ENCODE data around the gene ATXN7. TPM values are rescaled to one million over a fixed set of nuclear protein-coding genes. Genes with fewer than 3 reads are reported as not detected.
A peak's percentile ranks its signal among the peaks of the same experiment; 100 is the strongest.

Gene ATXN7
- polyA plus RNA-seq, 4 donors = 13.7 to 34.7 (median 22.2) TPM

GRCh38 chr3:64008487-64009351, 145.1 kb downstream of the ATXN7 start:
- DNase-seq (ENCODE audit: low read depth in 4 of 4, low spot score in 2 of 4) = no peak

DNA sequence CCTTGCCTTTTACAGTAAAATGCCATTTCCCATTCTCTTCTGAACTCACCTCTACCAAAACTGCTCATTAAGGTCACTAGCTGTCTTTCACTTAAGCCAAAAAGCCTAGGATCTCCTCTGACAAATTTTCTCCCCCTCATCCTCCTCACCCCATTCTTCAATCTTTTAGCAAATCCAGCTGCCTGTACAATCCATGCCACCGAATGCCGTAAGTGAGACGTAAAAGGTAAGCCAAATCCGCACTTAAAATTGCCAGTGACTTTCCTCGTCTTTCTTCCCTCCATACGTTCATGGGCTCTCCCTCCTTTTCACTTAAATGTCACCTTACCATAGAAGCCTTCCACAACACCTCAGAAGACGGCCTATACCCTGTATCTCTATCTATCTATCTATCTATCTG, 145.9 kb downstream of the ATXN7 start:
- DNase-seq (ENCODE audit: low read depth in 4 of 4, low spot score in 2 of 4) = no peak

DNA sequence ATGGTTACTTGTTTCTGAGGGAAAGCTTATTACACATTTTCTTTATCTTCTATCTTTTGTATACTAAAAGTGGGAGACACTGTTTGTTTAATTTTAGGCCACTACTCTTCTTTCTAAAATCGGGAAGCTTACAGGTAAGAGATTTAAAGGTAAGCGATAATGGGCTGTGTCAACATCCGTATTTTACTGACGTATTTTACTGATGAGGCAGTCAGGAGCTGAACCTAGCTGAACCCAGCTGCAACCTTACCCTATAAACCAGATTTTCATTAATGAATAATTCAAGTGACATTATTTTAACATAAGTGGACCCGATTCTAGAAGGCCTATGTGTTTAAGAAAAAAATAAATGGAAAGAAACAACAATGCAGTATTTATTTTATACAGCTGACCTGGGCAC, 146.5 kb downstream of the ATXN7 start:
- DNase-seq (ENCODE audit: low read depth in 4 of 4, low spot score in 2 of 4) = no peak

DNA sequence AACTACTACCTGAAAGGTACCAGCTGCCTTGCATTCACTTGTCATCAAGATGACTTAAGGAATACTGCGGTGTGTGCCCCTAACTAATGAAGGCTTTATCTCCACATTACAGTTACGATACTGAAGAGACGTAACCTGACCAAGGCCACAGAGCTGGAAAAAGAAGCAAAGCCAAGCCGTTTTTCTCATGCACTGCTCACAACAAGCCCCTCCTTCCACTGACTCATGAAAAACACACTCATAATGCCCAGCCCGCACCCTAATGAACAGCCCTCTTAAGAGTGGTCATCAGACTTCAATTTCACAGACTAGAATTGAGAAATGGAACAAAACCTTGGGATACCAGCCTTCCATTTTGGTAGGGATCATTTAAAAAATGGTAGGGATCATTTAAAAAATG, 148.0 kb downstream of the ATXN7 start:
- no peak for DNase-seq (ENCODE audit: low read depth in 4 of 4, low spot score in 2 of 4)

- no peak for DNase-seq (ENCODE audit: low read depth in 4 of 4, low spot score in 2 of 4)
Observed at GRCh38 chr3:64016941-64017620, 153.4 kb downstream of the ATXN7 start.

- no peak for DNase-seq (ENCODE audit: low read depth in 4 of 4, low spot score in 2 of 4)
Observed at GRCh38 chr3:64019271-64019670, 155.6 kb downstream of the ATXN7 start.

GRCh38 chr3:64019879-64020278, 156.2 kb downstream of the ATXN7 start:
- no peak for DNase-seq (ENCODE audit: low read depth in 4 of 4, low spot score in 2 of 4)

- DNase-seq (ENCODE audit: low read depth in 4 of 4, low spot score in 2 of 4) = no peak
Observed at GRCh38 chr3:64021922-64022321, 158.3 kb downstream of the ATXN7 start.

GRCh38 chr3:64022451-64023186, 159.0 kb downstream of the ATXN7 start:
- DNase-seq (ENCODE audit: low read depth in 4 of 4, low spot score in 2 of 4) = no peak

- peak; percentile 53 to 77 (median 72) for DNase-seq (ENCODE audit: low read depth in 4 of 4, low spot score in 2 of 4)
Observed at GRCh38 chr3:64023187-64023860, 159.7 kb downstream of the ATXN7 start, which contains the start of gene PSMD6. Gene PSMD6, minus strand, starts transcription at chr3:64023494. Its CDS starts 75 bp downstream, at chr3:64023419.

DNA sequence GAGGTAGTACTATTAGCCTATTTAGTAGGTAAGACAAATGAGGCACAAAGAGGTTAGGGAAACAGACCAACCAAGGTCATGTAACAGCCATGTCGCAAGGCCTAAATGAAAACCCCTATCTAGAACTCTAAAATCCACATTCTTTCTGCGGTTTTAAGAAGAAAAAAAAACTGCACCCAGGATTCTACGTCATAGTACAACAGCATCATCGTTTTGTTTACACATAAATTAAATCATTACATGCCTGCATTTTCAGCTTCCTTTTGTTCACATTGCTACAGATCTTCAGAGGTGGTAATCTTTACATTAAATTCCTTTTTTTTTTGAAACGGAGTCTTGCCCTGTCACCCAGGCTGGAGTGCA, 160.2 kb downstream of the ATXN7 start:
- no peak for DNase-seq (ENCODE audit: low read depth in 4 of 4, low spot score in 2 of 4)

GRCh38 chr3:64026346-64026745, 162.7 kb downstream of the ATXN7 start:
- no peak for DNase-seq (ENCODE audit: low read depth in 4 of 4, low spot score in 2 of 4)

GRCh38 chr3:64027658-64028057, 164.0 kb downstream of the ATXN7 start:
- DNase-seq (ENCODE audit: low read depth in 4 of 4, low spot score in 2 of 4) = no peak

DNA sequence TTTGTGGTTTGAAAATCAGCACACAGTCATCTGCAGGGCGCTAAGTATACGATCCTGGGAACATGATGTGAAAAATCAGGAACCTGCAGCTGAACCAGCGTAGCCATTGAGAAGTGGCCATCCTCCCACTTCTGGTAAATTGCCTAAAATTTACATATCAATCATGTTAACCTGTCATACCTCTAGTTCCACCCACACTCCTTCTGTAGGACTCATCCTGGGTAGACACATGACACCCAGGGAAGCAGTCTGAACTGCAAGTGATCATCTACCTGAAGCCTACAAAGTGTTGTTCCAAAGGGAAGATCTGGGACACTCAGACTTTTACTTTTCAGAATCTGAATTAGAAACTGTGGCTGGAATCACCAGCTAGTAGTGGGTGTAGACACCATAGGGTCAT, 165.1 kb downstream of the ATXN7 start:
- DNase-seq (ENCODE audit: low read depth in 4 of 4, low spot score in 2 of 4) = no peak

GRCh38 chr3:64029287-64029686, 165.6 kb downstream of the ATXN7 start:
- no peak for DNase-seq (ENCODE audit: low read depth in 4 of 4, low spot score in 2 of 4)

GRCh38 chr3:64030741-64031140, 167.1 kb downstream of the ATXN7 start:
- DNase-seq (ENCODE audit: low read depth in 4 of 4, low spot score in 2 of 4) = peak in 3 of 4 donors; percentile 29 to 62 (median 34)

DNA sequence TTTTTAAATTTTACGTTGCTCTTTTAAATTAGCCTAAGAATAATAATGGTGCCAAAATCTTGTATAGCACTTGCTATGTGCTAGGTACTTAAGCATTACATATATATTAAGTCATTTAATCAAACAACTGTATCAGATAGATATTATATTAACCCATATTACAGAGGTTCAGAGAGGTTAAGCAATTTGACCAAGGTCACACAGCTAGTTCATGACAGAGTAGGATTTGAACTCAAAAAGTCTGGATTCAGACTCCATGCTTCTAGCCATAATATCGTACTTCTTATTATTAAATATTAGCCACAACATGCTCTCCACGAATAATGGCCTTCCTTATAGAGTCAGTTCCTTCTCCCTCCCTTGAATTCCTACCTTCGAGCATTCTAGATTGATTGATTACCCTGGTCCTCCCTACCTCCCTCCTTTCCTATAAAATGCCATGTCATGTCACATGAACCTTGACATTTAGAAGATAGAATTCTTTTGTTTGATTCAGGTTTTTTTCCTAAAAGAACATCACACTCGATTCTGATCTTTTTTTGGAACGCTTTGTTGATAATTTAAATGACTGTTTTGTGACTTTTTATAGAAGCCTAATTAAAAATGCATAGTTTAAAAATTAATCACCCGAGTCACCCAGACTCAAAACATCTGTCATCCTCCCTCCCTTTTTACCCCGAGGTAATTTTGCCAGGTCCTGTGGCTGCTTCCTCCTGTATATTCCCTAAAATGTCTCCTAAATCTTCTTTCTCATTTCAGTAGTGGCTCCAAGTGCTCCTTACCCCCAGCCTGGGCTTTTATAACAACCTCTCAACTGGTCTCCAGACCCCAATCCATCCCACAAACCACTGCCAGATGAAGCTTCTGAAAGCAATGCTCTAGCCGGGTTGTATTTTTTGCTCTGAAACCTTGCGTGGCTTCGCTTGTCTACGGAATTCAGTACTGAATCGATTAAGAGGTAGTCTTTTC, 168.2 kb downstream of the ATXN7 start:
- peak in 2 of 4 donors; percentile 28 to 31 for DNase-seq (ENCODE audit: low read depth in 4 of 4, low spot score in 2 of 4)

DNA sequence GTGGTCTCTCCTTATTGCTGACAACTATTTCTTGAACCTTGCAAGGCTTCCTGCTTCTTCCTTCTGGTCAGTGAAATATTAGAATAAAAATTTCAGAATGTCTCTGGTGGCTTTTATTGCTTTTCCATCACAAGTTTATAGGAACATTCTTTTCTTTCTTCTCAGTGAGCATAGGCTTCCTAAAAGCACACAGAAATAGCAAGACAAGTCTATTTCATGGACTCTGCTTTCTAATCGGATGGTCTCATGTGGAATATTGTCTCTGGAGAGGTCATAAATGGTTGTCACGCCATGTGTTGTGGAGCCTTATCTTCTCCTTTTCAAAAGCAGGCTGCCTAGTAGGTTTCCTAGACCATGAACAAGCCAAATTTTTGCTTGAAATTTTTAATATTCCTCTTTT, 169.4 kb downstream of the ATXN7 start:
- no peak for DNase-seq (ENCODE audit: low read depth in 4 of 4, low spot score in 2 of 4)

GRCh38 chr3:64037084-64037483, 173.4 kb downstream of the ATXN7 start:
- no peak for DNase-seq (ENCODE audit: low read depth in 4 of 4, low spot score in 2 of 4)
